HCT116 (cell line): ENCODE measurements around the gene MTHFD1L.

Source experiments
- ATF3 ChIP-seq: IDR thresholded peaks from 2 replicates; pipeline ENCODE4 v1.6.1; 2012
- CTCF ChIP-seq, 3 experiments: fragments of 200-600 bp in 1 of 3; sonication (generic) in 1 of 3; IDR thresholded peaks in 2 of 3; conservative IDR thresholded peaks in 1 of 3; 2 replicates each; pipeline ENCODE4 v1.5.1; 2012 to 2017; ENCODE audit warnings: low read depth in 2 of 3, low read length in 2 of 3, antibody characterized with exemption in 1 of 3, borderline replicate concordance in 1 of 3, control low read depth in 1 of 3, mild to moderate bottlenecking in 1 of 3, mixed read lengths in 1 of 3, mixed run types in 1 of 3, moderate library complexity in 1 of 3; ENCODE audit not compliant: insufficient read depth in 1 of 3
- EZH2phosphoT487 ChIP-seq: fragments of 200-600 bp; IDR thresholded peaks from 2 replicates; pipeline ENCODE4 v1.6.1; 2018; ENCODE audit warnings: antibody characterized with exemption, borderline replicate concordance
- JUND ChIP-seq: IDR thresholded peaks from 2 replicates; pipeline ENCODE4 v1.6.1; 2012
- MAX ChIP-seq: IDR thresholded peaks from 2 replicates; pipeline ENCODE4 v1.6.1; 2012
- POLR2A ChIP-seq: IDR thresholded peaks from 2 replicates; pipeline ENCODE4 v1.7.0; 2011; ENCODE audit warnings: borderline replicate concordance; ENCODE audit not compliant: insufficient read depth, insufficient read length; ENCODE audit errors: extremely low read depth
- POLR2AphosphoS5 ChIP-seq: IDR thresholded peaks from 2 replicates; pipeline ENCODE4 v1.6.1; 2011; ENCODE audit warnings: mild to moderate bottlenecking, low read depth, low read length, moderate library complexity
- RAD21 ChIP-seq: IDR thresholded peaks from 2 replicates; pipeline ENCODE4 v1.6.1; 2012; ENCODE audit warnings: low read depth, mild to moderate bottlenecking
- SIN3A ChIP-seq: IDR thresholded peaks from 2 replicates; pipeline ENCODE4 v1.6.1; 2012; ENCODE audit warnings: low read depth
- TCF7L2 ChIP-seq: IDR thresholded peaks from 2 replicates; pipeline ENCODE4 v1.7.0; 2011; ENCODE audit warnings: borderline replicate concordance, inconsistent platforms; ENCODE audit not compliant: insufficient read depth, insufficient read length; ENCODE audit errors: extremely low read depth
- YY1 ChIP-seq: IDR thresholded peaks from 2 replicates; pipeline ENCODE4 v1.6.1; 2011; ENCODE audit warnings: low read length, low read depth, moderate library complexity, mild to moderate bottlenecking; ENCODE audit not compliant: insufficient replicate concordance; ENCODE audit errors: extremely low read depth
- ZFX ChIP-seq: fragments of 450-650 bp; IDR thresholded peaks from 2 replicates; pipeline ENCODE4 v1.6.1; 2017
- ZNF274 ChIP-seq: fragments of 200-500 bp; sonication (Bioruptor generic); IDR thresholded peaks from 2 replicates; pipeline ENCODE4 v1.6.1; 2014; ENCODE audit warnings: mild to moderate bottlenecking, low read depth, low read length, inconsistent platforms

GRCh38 chr6:150890346-150890745 lies 24.8 kb downstream of the MTHFD1L start:
- no peak for TF ChIP-seq EZH2phosphoT487
- TF ChIP-seq SIN3A, result no peak
- no peak for TF ChIP-seq POLR2AphosphoS5
- TF ChIP-seq CTCF (IDR thresholded peaks at IDR 0.05 in 2 of 3, conservative IDR thresholded peaks at IDR 0.05 in 1 of 3; ENCODE audit: borderline replicate concordance in 1 of 3, insufficient read depth in 1 of 3, low read depth in 2 of 3, low read length in 2 of 3), result no peak
- no peak for TF ChIP-seq RAD21
- TF ChIP-seq POLR2A, result no peak
- no peak for TF ChIP-seq TCF7L2
- no peak for TF ChIP-seq MAX
- TF ChIP-seq JUND, result no peak
- TF ChIP-seq ATF3, result no peak
- TF ChIP-seq ZNF274, result no peak
- TF ChIP-seq ZFX, result no peak
- no peak for TF ChIP-seq YY1
